ENCODE results near the gene PTPRA. TPM values are rescaled to one million over a fixed set of nuclear protein-coding genes. Genes with fewer than 3 reads are reported as not detected.

The PTPRA gene
- total RNA-seq, 2 experiments from 2014 or later, result 33.3 to 47.2 TPM

DNA sequence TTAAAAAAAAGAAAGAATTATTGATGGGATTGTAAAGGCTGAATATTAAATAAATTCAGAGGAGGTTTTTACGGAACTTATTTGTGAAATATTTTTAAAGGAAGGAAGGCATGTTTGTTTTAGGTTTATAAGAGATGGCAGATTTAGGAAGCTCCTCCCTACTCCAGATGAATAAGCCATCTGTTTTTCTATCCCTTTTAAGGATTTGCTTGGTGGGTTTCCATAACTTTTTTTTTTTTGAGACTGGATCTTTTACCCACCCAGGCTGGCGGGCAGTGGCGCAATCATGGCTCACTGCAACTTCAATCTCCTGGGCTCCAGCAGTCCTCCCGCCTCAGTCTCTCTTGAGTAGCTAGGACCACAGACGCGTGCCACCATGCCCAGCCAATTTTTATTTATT lies 30.4 kb downstream of the PTPRA start:
- H3K4me3 ChIP-seq (ENCODE audit: low read depth, low read length, poor library complexity, severe bottlenecking), result no peak overlapping the region
- intact Hi-C loops (cut with micrococcal nuclease; ENCODE audit: unreplicated experiment), result no loop called here

GRCh38 chr20:2907519-2907918 lies 34.2 kb downstream of the PTPRA start:
- intact Hi-C loops (cut with micrococcal nuclease; ENCODE audit: unreplicated experiment), result no loop called here
- peaks cover 18% of the 10 kb centered on the region; the same call in 1 of the 2 replicates for H3K79me2 ChIP-seq (ENCODE audit: insufficient read depth, low read depth, low read length)
- POLR2A ChIA-PET, result interaction anchor here (0.8 to 1.8 kb wide), 2 partner anchors 10 to 16 kb away, joined by 4 to 9 read pairs; no protein-coding TSS in a partner anchor

More for the DNA sequence above, 30.4 kb downstream of the PTPRA start:
- BruUV-seq (replicated peaks), result no TSS peak
- no peak for DNase-seq (ENCODE audit: low spot score)
- Histone ChIP-seq H3K36me3 (ENCODE audit: insufficient read depth, low read length) (peaks cover 4% of the 10 kb centered on the region), H4K20me1 (ENCODE audit: insufficient read depth, low read length) (no peaks in the 10 kb centered on the region), H3K4me2 (ENCODE audit: low read length) (no peak overlapping the region), H2AFZ (ENCODE audit: low read length) (no peak overlapping the region), H3K9me3 (ENCODE audit: low read length) (no peaks in the 10 kb centered on the region), H3K9me2 (ENCODE audit: insufficient read depth, low read length) (no peaks in the 10 kb centered on the region), H3K27ac (ENCODE audit: low read depth, low read length, poor library complexity, severe bottlenecking) (no peak overlapping the region), H3K4me1 (ENCODE audit: insufficient read depth, low read length, poor library complexity, severe bottlenecking) (peaks cover 37% of the 10 kb centered on the region), H3K79me2 (ENCODE audit: insufficient read depth, low read depth, low read length) (peaks cover 47% of the 10 kb centered on the region; the same call in 1 of the 2 replicates)
- CTCF ChIA-PET (ENCODE audit: unreplicated experiment), result no interaction called here
- no peak for TF ChIP-seq EZH2phosphoT487 (IDR thresholded peaks at IDR 0.05; ENCODE audit: borderline replicate concordance, low read depth, low read length)
- TF ChIP-seq, protein P1, sequence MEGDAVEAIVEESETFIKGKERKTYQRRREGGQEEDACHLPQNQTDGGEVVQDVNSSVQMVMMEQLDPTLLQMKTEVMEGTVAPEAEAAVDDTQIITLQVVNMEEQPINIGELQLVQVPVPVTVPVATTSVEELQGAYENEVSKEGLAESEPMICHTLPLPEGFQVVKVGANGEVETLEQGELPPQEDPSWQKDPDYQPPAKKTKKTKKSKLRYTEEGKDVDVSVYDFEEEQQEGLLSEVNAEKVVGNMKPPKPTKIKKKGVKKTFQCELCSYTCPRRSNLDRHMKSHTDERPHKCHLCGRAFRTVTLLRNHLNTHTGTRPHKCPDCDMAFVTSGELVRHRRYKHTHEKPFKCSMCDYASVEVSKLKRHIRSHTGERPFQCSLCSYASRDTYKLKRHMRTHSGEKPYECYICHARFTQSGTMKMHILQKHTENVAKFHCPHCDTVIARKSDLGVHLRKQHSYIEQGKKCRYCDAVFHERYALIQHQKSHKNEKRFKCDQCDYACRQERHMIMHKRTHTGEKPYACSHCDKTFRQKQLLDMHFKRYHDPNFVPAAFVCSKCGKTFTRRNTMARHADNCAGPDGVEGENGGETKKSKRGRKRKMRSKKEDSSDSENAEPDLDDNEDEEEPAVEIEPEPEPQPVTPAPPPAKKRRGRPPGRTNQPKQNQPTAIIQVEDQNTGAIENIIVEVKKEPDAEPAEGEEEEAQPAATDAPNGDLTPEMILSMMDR (conservative IDR thresholded peaks at IDR 0.05; ENCODE audit: low read length), result no peak
- POLR2A ChIA-PET, result interaction anchor here (0.7 kb wide), 1 partner anchor 113 kb away, joined by 3 read pairs; no protein-coding TSS in a partner anchor

DNA sequence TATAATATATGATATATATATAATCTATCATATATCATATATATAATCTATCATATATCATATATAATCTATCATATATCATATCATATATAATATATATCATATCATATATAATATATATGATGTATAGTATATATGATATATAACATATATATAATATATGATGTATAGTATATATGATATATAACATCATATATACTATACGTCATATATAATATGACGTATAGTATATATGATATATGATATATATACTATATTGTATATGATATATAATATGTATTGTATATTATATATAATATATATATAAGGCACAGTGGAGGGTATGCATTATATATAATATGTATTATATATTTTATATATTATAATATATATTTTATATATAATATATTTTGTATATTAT lies 36.7 kb downstream of the PTPRA start:
- no peaks in the 10 kb centered on the region for H3K9me3 ChIP-seq (ENCODE audit: low read length)
- intact Hi-C loops (cut with micrococcal nuclease; ENCODE audit: unreplicated experiment), result no loop called here
- no peak overlapping the region for H3K4me3 ChIP-seq (ENCODE audit: low read depth, low read length, poor library complexity, severe bottlenecking)
- ChIA-PET POLR2A (interaction anchor here (0.7 kb wide), 1 partner anchor 44 kb away, joined by 3 read pairs; no protein-coding TSS in a partner anchor), CTCF (ENCODE audit: unreplicated experiment) (no interaction called here)
- H3K79me2 ChIP-seq (ENCODE audit: insufficient read depth, low read depth, low read length), result peaks cover 10% of the 10 kb centered on the region; the same call in 1 of the 2 replicates
- no peaks in the 10 kb centered on the region for H3K4me1 ChIP-seq (ENCODE audit: insufficient read depth, low read length, poor library complexity, severe bottlenecking)
- H2AFZ ChIP-seq (ENCODE audit: low read length), result no peak overlapping the region
- H3K27ac ChIP-seq (ENCODE audit: low read depth, low read length, poor library complexity, severe bottlenecking), result no peak overlapping the region
- no peaks in the 10 kb centered on the region for H3K9me2 ChIP-seq (ENCODE audit: insufficient read depth, low read length)
- DNase-seq (ENCODE audit: low spot score), result no peak
- H3K36me3 ChIP-seq (ENCODE audit: insufficient read depth, low read length), result no peaks in the 10 kb centered on the region
- no peak overlapping the region for H3K4me2 ChIP-seq (ENCODE audit: low read length)
- BruUV-seq (replicated peaks), result no TSS peak
- TF ChIP-seq EZH2phosphoT487 (IDR thresholded peaks at IDR 0.05; ENCODE audit: borderline replicate concordance, low read depth, low read length), result no peak
- TF ChIP-seq, protein P1 (conservative IDR thresholded peaks at IDR 0.05; ENCODE audit: low read length), result no peak
- H4K20me1 ChIP-seq (ENCODE audit: insufficient read depth, low read length), result no peaks in the 10 kb centered on the region

More at GRCh38 chr20:2907519-2907918, 34.2 kb downstream of the PTPRA start:
- no peaks in the 10 kb centered on the region for H3K9me3 ChIP-seq (ENCODE audit: low read length)
- no peak overlapping the region for H2AFZ ChIP-seq (ENCODE audit: low read length)
- CTCF ChIA-PET (ENCODE audit: unreplicated experiment), result no interaction called here
- H3K4me1 ChIP-seq (ENCODE audit: insufficient read depth, low read length, poor library complexity, severe bottlenecking), result no peaks in the 10 kb centered on the region
- H3K9me2 ChIP-seq (ENCODE audit: insufficient read depth, low read length), result no peaks in the 10 kb centered on the region
- no peak for DNase-seq (ENCODE audit: low spot score)
- H3K27ac ChIP-seq (ENCODE audit: low read depth, low read length, poor library complexity, severe bottlenecking), result no peak overlapping the region
- H3K4me3 ChIP-seq (ENCODE audit: low read depth, low read length, poor library complexity, severe bottlenecking), result no peak overlapping the region
- TF ChIP-seq, protein P1 (conservative IDR thresholded peaks at IDR 0.05; ENCODE audit: low read length), result no peak
- no peak for TF ChIP-seq EZH2phosphoT487 (IDR thresholded peaks at IDR 0.05; ENCODE audit: borderline replicate concordance, low read depth, low read length)
- H3K4me2 ChIP-seq (ENCODE audit: low read length), result no peak overlapping the region
- no peaks in the 10 kb centered on the region; the same call in 1 of the 2 replicates for H3K36me3 ChIP-seq (ENCODE audit: insufficient read depth, low read length)
- H4K20me1 ChIP-seq (ENCODE audit: insufficient read depth, low read length), result no peaks in the 10 kb centered on the region
- no TSS peak for BruUV-seq (replicated peaks)
